SIG-M5 (cell line): ENCODE results near the gene LDLRAD4.
A peak's percentile ranks its signal among the peaks of the same experiment; 100 is the strongest.
"Not testable (repeated sequence)": the region's sequence is repeated elsewhere in the genome, so short reads cannot be mapped to it uniquely, and the experiment has no call there.

Experiments used
- DNase-seq: peaks from one replicate; lab custom pipeline; 2025; lab: John Stamatoyannopoulos, UW

Gene LDLRAD4

DNA sequence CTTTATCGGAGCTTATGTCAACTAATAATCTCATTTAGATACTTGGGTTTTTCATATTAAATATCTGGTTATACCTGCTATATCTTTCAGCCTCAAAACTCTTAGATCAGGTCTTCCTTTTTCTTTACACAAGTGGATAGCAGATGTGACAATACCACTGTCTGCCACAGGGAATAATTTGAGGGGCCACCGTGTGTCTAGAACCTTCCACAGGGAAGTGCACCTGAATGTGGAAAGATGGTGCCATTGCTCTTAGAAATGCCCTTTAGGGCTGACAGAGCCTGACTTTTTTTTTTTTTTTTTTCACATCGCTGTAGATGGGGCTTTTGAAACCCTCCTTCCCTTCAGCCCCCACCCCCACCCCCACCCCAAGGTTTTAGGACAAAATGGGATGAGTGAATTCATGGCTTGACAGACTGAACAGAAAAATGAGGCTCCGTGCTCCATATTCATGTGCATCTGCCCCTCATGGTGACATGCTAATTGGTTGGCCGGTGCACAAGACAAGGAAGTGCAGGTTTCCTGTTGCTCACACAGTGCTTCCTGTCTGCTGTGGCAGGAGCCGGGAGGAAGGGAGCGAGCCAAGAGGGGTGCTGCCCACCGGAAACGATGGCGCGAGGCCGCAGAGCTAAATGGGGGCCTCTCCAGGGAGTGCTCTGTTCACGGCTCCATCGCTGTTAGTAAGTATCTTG, 246.0 kb downstream of the LDLRAD4 start:
- DNase-seq = peak; percentile 52

DNA sequence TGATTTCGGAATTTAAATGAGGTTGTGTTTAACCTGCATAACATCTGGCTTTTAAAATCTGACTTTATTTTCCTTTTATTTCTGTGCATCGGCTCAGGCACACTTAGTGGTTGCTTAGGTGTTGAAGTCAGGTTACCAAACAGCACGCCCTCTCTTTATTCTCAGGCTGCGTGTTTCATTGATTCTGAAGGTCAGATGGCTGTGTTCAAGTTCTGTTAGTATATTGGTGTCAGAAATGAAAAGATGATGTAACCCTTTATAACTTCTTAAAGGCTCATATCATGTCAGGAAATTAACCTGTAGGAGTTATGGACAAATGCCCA, 246.5 kb downstream of the LDLRAD4 start:
- no peak for DNase-seq

GRCh38 chr18:13465476-13465875, 246.9 kb downstream of the LDLRAD4 start:
- no peak for DNase-seq

DNA sequence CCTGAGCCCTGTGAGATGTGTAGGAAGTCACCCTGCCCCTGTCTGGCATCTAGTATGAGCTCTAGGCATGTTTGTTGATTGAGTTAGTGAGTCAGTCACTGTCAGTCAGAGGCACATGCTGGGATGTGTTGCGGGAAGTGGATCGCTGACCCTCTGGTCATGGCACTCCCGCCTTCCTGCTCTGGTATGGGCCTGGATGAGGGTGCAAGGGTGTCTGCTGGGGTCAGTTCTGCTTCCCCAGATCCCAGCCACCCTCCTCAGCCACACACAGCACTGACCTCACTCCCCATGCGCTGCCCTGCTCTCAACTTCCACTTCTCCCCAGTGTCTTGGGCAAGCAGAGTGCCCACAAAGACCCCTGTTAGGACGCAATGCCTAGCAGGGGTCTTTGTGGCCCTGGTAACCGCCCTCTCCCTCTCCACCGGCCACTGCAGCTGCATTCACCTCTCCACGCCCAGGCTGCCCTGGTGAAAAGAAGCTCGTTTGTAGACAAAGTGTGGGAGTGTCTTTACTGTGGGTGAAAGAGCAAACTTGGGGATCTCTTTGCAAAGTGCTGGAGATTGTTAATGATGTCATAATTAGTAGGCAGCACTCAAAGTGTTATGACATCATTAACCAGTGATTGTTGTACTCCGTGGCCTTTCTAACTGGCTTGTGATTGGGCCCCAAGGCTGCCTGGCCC, 252.1 kb downstream of the LDLRAD4 start:
- no peak for DNase-seq

DNA sequence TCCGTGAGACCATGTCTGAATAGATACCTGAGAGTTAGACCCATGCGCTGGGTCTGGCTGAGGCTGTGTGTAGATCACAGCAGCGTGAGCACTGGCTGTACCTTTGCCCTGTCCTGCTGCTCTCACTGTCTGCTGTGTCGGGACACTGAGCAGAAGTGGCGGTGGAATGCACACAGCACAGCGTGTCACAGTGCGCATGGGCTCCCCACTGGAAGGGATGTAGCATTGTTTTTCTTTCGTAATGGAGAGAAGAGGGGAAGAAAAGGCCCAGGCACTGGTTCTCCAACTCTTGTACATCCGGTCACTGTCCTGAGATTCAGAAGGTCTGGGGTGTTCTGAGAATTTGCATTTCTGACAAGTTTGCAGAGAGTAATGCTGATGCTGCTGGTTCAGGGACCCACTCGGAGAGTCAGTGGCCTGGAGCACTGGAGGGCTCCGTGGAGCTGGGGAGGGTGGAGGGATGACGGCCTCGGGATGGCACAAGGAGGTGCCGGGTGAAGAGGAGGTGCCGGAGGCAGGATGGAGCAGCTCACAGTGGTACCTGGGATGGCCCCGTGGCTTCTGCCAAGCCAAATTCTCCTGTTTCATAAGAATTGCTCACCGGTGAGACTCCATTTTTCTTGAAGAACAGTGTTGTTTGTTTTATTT, 252.8 kb downstream of the LDLRAD4 start:
- no peak for DNase-seq

DNA sequence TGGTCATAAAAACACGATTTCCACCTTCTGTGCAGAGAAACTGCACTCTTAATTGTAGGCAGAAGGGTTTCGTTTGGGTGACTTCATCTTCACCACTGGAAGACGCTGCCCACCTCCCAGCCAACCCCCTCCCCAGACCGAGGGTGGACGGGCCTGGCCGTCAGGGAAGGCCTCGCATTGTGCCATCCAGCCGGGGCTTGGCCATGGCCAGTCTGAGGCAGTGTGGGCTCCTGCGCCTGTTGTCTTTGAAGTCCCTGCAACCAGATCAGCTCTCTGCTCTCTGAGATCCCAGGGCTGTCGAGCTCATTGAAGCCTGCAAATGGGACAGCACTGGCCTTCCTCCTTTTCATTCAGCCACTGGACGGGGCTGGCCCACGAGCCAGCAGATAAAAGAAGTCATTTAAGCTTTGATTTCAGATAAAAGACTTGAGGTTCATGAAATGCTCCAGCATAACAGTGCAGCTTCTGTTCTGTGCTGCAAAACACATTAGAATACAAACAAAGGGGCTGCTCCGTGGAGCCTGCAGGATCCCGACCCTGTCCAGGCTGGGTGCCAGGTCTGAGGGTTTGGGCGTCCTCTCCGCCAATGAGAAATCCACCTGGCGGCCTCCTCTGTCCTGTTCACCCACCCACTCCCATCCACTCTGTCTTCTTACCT, 253.5 kb downstream of the LDLRAD4 start:
- no peak for DNase-seq

- no peak for DNase-seq
Observed at GRCh38 chr18:13473751-13474150, 255.2 kb downstream of the LDLRAD4 start.

DNA sequence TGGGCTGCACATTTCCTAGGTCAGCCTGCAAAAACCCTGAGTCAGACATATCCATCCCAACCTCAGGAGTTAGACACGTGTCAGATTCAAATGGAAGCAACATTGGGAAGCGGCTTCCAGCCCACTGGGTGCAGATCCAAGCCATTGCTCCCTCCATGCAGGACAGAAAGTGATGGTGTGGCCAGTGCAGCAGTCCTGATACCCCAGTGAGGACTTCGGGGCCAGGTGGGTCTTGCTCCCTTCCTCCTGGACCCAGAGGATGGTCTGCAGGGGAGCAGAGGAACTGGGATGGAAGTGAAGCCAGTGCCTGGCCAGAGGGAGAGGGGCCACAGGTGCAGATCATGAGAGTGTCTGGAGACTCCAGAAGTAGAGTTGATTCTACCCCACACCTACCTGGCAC, 255.8 kb downstream of the LDLRAD4 start:
- no peak for DNase-seq

GRCh38 chr18:13474907-13475545, 256.5 kb downstream of the LDLRAD4 start:
- DNase-seq = no peak

DNA sequence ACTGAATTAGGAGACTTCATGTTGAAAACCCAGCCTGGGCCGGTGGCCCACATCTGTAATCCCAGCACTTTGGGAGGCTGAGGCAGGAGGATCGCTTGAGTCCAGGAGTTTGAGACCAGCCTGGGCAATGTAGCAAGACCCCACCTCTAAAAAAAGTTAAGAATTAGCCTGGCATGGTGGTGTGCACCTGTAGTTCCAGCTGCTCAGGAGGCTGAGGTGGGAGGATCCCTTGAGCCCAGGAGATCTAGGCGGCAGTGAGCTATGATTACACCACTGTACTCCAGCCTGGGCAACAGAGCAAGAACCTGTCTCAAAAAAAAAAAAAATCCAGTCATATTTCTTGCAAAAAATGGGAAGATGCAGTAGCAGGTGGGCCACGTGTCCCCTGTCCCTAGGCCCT, 257.8 kb downstream of the LDLRAD4 start:
- not testable (repeated sequence) for DNase-seq

- DNase-seq = no peak
Observed at GRCh38 chr18:13477147-13477683, 258.7 kb downstream of the LDLRAD4 start.

- no peak for DNase-seq
Observed at GRCh38 chr18:13480571-13481255, 262.2 kb downstream of the LDLRAD4 start.

GRCh38 chr18:13481331-13481730, 262.8 kb downstream of the LDLRAD4 start:
- DNase-seq = no peak

DNA sequence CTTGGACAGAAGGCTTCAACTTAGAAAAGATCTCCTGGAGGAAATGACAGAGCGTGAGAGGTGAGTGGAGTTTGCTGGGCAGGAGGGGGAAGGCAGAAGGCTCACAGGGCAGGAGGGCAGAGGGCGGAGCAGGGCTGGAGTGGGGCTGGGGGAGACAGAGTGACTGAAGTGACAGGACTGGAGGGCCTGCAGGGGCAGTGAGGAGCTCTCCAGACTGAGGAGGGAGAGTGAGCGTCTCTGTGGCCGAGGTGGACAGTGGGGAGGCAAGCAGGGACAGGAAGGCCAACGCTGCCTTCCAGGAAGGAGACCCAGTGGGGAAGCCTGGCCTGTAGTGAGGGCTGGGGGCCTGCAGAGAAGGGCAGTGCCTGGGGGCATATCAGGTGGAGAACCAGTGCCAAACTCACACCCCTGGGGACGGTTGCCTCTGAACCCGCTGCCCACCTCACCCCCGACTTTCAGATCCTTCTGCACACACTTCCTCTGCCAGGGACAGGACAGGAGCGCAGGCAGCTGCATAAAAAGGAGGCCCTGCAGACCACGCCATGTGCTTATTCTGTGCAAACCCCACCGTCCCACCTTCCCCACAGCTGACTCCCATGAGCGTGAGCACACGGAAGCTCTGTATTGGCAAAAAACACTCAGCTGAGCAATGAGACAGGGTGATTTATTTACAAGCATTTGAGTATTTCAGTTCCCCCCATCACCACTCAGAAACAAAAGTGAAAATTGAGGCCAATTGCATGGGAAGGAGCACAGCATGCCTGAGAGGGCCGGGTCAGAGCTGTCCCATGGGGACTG, 263.5 kb downstream of the LDLRAD4 start:
- no peak for DNase-seq

DNA sequence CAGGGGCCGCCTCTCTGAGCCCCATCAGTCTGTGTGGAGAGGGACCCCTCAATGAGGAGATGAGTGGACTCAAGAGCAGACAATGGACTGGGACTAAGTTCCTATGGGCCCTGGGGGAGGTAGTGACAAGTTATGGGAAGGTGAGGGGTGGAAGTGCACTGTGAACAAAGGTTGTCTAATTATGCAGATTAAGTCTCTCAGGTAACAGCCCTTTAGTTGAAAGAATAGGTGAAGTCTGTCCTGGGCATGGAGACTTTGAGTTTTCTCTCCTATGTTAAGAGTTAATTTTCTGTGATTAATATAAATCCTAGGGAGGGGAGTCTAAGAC, 264.0 kb downstream of the LDLRAD4 start:
- DNase-seq = no peak

DNA sequence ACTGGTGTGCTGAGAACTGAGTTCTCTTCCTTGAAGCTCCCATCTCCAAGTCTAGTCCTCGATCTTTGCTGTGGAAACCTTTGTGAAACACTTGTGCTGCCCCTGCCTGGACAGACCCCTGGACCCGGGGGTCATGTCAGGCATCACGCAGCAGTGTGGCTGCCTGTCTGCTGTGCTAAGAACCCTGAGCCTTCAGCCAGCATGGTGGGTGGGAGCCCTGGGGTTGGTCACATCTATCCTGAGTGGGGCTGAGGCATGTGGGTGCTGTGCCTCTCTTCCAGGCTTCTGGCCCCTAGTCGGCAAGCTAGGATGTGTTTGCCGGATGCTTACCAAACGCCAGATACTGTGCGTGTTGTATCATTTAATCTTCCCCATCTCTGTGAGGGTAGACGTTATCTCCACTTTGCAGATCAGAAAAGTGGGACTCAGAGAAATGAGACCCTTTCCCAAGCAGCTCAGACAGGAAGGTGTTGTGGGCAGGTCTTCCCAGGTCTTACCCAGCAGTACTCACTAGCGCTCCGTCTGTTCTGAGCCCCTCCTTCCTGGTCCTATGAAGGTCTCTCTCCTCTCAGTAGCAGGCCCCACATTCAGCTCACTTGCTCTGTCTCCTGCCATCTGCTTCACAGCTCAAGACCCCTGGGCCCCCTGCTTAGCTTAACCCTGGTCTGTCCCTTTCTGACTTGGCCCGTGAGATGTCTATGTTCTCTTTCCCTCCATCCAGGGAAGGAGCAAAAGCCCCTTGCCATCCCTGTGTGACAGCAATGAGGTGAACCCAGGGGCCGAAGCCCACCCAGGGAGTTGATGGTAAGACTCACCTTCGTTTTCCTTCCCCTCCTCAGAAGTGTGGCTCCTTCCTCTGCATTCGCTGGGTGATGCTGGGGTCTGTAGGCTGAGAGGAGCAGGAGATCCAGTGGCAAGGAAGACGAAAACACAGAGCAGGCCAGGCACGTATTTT, 265.0 kb downstream of the LDLRAD4 start:
- no peak for DNase-seq

DNA sequence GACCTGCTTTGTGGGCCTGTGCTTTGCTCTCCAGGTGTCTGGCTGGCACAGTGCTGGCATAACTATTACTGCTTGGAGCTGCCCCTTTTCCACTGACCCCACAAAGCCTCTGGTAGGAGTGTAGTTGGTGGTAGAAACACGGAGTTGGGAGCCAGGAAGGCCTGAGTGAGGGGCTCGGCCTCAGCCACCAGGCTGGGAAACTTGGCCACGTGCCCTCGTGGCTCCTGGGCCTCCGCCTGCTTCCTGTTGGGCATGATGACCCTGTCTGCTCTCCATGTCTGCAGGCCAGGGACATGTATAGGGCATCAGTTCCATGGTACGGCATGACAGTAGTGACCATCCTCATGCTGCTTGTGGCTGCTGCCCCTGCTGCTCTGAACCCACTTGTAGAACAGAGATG, 266.6 kb downstream of the LDLRAD4 start:
- no peak for DNase-seq

DNA sequence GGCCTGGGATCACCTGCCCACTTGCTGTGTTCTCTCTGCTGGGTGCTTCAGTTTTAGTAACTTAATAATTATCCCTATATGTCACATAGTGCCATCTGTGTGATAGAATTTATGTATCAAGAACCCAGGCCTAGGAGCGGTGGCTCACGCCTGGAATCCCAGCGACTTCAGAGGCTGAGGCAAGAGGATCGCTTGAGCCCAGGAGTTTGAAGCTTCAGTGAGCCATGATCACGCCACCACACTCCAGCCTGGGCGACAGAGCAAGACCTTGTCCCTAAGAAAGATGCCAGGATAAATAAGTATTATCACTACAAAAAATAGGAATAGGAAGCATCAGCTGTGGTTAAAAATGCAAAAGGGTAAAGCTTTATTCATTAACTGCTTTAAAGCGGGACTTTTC, 267.0 kb downstream of the LDLRAD4 start:
- no peak for DNase-seq

GRCh38 chr18:13486284-13486683, 267.7 kb downstream of the LDLRAD4 start:
- DNase-seq = no peak

DNA sequence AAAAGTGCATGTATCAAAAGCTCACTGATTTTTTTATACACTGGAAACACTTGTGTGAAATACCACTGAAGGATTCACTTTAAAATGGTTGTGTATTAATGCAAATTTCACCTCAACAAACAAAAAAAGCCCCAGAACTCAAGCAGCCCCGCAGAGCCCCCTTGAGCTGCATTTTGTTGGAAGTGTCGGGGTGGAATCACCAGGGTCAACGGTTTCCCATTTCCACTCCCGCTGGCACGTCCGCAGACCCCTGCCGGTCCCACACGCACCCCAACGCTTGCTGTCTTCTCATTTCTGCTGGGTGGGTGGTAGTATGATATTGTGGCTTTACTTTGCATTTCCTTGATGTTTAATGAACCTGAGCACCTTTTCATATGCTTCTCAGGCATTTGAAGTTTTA, 268.1 kb downstream of the LDLRAD4 start:
- no peak for DNase-seq
